HG02973 (cell line): ENCODE results near the gene GJB5.

Experiments
- ATAC-seq: cut with Tn5 transposase; IDR thresholded peaks from one replicate; pipeline ENCODE4 v1.9.1; 2021; ENCODE audit warnings: moderate library complexity; ENCODE audit not compliant: unreplicated experiment

The GJB5 gene

GRCh38 chr1:34744851-34745250, 10.0 kb upstream of the GJB5 start:
- no peak for ATAC-seq

- ATAC-seq, result no peak
These were observed 9.2 kb upstream of the GJB5 start for GRCh38 chr1:34745666-34746065.

GRCh38 chr1:34746101-34746500, 8.7 kb upstream of the GJB5 start:
- ATAC-seq, result no peak

DNA sequence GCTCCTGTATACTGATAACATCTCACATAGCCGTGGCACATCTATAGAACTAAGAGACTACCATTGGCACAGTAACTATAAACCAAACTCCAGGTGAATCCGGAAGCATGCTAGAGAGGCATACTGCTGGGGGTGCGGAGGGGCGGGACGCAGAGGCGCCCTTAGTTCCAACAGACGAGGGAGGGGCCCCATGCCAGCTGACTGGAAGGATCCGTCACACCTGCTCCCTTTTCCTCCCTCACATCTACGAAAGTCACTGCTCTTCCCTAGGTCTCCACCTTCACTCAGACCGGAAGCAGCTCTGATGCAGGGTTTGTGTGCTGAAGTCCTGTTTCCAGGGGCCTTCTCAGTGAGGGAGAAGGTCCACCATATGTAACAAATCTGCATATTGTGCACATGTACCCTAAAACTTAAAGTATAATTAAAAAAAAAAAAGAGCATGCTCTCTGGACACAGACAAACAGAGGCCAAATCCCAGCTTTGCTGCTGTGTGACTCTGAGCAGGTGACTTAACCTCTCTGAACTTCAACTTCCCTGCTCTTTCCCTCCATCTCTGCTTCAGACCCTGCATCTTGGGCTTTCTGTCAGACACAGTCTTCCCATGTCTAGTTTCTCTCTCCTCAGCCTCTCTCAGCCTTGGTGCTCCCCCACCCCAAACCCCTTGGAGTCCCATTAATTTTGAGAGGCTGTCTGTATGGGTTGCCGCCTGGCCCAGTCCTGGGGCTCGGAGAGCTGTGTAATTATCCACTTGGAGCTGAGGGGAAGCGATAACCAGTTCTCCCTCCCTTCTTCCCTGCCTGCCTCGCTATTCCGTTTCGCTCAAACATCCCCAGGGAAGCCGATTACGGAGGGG, 7.8 kb upstream of the GJB5 start:
- ATAC-seq, result no peak

GRCh38 chr1:34747638-34747941, 7.3 kb upstream of the GJB5 start:
- ATAC-seq, result no peak

DNA sequence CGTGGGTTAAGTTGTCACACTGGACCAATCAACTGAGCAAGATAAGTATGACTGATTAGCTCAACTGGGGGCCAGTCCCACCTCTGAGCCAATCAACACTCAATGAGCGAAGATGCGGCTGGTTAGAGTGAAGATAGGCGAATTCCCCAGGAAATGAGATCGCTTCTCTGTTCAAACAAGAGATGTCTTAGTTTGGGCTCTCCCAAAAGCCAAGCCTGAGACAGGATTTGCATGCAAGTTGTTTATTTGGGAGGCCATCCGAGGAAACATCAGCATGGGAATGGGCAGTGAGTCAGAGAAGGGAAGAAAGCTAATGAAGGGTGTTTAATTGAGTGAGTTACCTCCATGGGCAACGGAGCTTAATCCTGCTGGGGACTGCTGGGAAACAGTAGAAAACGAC, 4.9 kb upstream of the GJB5 start:
- ATAC-seq, result no peak

DNA sequence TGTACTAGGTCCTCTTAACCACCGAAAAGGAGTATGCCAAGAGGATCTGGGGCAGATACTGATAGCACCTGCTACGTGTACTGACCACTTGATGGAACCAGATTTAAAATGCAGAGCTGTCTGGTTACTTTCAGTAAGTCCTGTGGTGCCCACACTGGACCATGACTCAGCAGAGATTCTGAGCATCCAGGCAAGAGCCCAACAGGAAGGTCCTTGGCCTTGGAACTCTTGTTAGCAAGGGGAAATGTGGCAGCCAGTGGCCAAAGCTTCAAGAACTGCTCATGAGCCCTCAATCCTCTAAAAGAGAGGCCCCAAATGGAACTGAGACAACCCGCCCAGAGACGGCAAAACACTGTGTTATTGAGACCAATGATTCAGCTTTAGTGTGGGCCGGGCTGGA, 4.2 kb upstream of the GJB5 start:
- ATAC-seq, result no peak

GRCh38 chr1:34753163-34753562, 1.7 kb upstream of the GJB5 start:
- ATAC-seq, result no peak

DNA sequence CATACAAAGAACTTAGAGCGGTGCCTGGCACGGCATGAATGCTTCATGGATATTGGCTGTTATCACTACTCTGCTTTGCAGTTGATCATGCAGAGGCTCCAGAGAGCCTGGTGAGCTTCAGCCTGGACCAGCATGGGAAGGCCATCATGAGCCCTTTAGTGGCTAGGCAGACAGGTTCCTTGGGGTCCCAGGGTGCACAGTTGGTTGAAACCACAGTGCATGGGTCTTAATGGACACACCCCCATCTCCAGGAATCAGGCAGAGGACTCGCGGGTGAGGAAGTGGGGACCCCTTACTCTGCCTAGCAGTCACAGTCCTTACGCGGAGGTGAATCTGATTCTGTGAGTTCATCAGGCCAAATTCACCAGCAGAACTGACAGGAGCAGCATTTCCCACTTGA, 1.1 kb downstream of the GJB5 start:
- ATAC-seq, result no peak

- ATAC-seq, result no peak
These were observed 2.5 kb downstream of the GJB5 start for GRCh38 chr1:34757386-34757785.

GRCh38 chr1:34758751-34759150, 3.9 kb downstream of the GJB5 start:
- no peak for ATAC-seq

DNA sequence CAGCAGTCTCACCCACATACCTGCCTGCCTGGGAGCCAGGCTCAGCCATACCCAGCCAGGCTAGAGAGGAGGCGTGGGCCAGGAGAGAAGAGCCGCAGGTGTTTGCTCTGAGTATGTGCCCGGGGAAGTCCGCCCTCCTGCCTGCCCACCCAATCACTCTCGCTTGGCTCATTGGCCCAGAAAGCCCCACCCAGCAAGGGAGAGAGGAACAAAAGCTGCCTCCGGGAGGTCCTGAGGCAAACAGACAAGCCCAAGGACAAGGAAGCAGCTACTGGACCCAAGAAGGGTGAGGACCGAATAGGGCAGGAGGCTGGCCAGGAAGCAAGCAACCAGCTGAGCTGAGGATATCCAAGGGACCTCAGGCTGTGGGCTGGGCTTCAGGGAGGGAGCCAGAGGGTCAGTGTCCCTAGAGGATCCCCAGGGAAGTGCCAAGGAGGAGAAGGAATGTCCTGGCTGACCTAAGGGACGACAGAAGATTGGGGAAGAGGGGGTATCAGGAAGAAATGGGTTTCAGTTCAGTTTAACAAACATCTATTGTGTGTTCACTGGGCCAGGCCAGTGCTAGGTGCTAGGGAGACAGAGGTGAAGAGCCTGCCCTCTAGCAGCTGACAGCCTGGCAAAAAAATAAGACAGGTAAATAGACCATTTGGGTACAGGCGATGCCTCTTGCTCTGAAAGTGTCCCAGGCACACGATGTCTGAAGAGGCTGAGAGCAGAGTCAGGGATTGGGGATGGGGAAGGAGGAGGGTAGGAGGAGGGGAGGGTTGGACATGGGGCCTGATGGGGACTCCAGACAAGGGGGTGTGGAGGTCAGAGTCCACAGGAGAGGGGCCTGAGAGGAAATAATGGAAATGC, 4.9 kb downstream of the GJB5 start, which contains the start of gene GJB4:
Gene GJB4 (plus strand): TSS at position 238 of the 855 bp plus-strand sequence. CDS start 1,515 bp downstream, outside the sequence.
- no peak for ATAC-seq

DNA sequence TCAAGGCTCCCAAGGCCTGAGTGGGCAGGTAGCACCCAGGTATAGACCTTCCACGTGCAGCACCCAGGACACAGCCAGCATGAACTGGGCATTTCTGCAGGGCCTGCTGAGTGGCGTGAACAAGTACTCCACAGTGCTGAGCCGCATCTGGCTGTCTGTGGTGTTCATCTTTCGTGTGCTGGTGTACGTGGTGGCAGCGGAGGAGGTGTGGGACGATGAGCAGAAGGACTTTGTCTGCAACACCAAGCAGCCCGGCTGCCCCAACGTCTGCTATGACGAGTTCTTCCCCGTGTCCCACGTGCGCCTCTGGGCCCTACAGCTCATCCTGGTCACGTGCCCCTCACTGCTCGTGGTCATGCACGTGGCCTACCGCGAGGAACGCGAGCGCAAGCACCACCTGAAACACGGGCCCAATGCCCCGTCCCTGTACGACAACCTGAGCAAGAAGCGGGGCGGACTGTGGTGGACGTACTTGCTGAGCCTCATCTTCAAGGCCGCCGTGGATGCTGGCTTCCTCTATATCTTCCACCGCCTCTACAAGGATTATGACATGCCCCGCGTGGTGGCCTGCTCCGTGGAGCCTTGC, 6.4 kb downstream of the GJB5 start:
- no peak for ATAC-seq

DNA sequence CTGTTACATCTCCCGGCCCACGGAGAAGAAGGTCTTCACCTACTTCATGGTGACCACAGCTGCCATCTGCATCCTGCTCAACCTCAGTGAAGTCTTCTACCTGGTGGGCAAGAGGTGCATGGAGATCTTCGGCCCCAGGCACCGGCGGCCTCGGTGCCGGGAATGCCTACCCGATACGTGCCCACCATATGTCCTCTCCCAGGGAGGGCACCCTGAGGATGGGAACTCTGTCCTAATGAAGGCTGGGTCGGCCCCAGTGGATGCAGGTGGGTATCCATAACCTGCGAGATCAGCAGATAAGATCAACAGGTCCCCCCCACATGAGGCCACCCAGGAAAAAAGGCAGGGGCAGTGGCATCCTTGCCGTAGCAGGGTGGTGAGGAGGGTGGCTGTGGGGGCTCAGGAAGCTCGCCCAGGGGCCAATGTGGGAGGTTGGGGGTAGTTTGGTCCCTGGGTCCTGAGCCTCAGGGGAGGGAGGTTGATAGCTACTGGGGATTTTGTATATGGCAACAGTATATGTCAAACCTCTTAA, 7.0 kb downstream of the GJB5 start:
- ATAC-seq, result no peak

- no peak for ATAC-seq
These were observed 7.8 kb downstream of the GJB5 start for GRCh38 chr1:34762474-34763141.

DNA sequence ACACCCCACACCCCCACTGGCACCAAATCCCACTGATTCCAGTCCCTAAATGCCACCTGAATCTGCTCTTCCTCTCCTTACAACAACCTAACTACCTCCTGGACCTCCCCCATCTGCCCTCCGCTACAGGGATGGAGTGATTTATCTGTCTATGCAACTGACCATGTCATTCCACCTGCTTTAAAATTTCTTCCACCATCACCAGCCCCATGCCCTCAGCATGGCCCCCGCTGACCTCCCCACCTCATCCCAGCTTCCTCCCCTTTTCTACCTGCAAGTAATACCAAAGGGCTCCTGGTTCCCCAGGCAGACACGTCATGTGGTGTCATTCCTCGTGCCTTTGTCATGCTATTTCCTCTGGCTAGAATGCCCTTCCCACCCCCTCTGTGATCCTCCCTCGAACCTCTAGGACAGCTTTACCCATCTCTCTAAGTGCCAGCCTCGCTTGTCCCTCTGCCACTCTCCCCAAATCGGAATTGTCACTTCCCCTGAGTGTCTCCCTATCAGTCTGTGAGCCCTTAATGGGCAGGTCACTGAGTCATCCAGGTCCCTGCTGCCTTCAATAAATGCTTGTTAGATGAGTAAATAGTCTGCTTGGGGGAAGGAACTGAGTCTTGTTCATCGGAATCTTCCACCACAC, 8.4 kb downstream of the GJB5 start:
- ATAC-seq, result no peak

- ATAC-seq, result no peak
These were observed 14.0 kb downstream of the GJB5 start for GRCh38 chr1:34768856-34769255.

DNA sequence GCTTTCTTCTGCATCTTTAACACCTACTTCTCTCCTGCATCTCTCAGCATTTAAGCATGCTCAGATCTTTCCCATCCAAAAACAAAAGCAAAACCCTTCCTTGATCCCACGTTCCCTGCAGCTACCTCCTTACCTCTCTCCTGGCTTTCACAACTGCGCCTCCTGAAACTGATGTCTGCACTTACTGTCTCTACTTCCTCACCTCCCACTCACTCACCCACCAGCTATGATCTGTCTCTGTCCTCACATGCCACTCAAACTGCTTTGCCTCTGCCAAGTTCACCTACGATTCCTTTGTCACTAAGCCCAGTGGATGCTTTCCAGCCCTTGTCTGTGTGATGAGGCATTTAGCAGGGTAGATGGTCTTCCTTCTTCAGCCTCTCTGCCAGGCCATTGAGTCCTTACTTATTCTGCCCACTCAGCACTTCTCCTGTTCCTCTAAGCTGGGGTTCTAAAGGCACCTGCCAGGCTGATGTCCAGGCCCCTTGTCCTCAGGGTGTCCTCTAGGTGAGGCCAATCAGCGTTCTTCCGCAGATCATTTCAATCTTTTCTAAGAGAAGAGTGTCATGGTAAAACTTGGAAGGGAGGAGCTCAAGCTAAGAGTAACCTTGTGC, 16.2 kb downstream of the GJB5 start:
- no peak for ATAC-seq

- no peak for ATAC-seq
These were observed 16.9 kb downstream of the GJB5 start for GRCh38 chr1:34771573-34772371.
